Peyer's patch (tissue), 4 donors: Measurements from ENCODE around the gene SLF2.

Source experiments
- POLR2A ChIP-seq, 2 donors: fragments of 450-650 bp; IDR thresholded peaks; one replicate each; pipeline ENCODE4 v1.5.1; 2017; ENCODE audit warnings: antibody characterized with exemption in 2 of 2, mild to moderate bottlenecking in 2 of 2, moderate library complexity in 2 of 2
- TF ChIP-seq, protein P1 (sequence below), 6 experiments: fragments of 450-650 bp in 4 of 6; fragments of 200-600 bp in 2 of 6; sonication (generic) in 1 of 6; IDR thresholded peaks; one replicate each; pipeline ENCODE4 v1.5.1; 2017 to 2019; ENCODE audit warnings: antibody characterized with exemption in 6 of 6, mild to moderate bottlenecking in 3 of 6, moderate library complexity in 1 of 6

DNA sequence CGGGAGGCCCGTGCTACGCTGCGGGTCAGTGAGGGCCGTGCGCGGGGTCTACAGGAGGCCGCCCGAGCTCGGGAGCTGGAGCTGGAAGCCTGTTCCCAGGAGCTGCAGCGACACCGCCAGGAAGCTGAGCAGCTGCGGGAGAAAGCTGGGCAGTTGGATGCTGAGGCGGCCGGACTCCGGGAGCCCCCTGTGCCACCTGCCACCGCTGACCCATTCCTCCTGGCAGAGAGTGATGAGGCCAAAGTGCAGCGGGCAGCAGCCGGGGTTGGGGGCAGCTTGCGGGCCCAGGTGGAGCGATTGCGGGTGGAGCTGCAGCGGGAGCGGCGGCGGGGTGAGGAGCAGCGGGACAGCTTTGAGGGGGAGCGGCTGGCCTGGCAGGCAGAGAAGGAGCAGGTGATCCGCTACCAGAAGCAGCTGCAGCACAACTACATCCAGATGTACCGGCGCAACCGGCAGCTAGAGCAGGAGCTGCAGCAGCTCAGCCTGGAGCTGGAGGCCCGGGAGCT, 93.9 kb downstream of the SLF2 start:
- TF ChIP-seq, protein P1, sequence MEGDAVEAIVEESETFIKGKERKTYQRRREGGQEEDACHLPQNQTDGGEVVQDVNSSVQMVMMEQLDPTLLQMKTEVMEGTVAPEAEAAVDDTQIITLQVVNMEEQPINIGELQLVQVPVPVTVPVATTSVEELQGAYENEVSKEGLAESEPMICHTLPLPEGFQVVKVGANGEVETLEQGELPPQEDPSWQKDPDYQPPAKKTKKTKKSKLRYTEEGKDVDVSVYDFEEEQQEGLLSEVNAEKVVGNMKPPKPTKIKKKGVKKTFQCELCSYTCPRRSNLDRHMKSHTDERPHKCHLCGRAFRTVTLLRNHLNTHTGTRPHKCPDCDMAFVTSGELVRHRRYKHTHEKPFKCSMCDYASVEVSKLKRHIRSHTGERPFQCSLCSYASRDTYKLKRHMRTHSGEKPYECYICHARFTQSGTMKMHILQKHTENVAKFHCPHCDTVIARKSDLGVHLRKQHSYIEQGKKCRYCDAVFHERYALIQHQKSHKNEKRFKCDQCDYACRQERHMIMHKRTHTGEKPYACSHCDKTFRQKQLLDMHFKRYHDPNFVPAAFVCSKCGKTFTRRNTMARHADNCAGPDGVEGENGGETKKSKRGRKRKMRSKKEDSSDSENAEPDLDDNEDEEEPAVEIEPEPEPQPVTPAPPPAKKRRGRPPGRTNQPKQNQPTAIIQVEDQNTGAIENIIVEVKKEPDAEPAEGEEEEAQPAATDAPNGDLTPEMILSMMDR (IDR thresholded peaks at IDR 0.05), result no peak
- TF ChIP-seq POLR2A (IDR thresholded peaks at IDR 0.05), result no peak
